HG03378 (cell line): ENCODE results near the gene BTAF1.
A peak's percentile ranks its signal among the peaks of the same experiment; 100 is the strongest.
"Not testable (repeated sequence)": the region's sequence is repeated elsewhere in the genome, so short reads cannot be mapped to it uniquely, and the experiment has no call there.

Source experiments
- ATAC-seq: cut with Tn5 transposase; IDR thresholded peaks from one replicate; pipeline ENCODE4 v1.9.1; 2021; ENCODE audit warnings: mild to moderate bottlenecking, moderate library complexity; ENCODE audit not compliant: unreplicated experiment

The BTAF1 gene

GRCh38 chr10:91923371-91924211 is at the start of gene BTAF1:
Gene BTAF1, plus strand, starts transcription at chr10:91923770. Its CDS starts 307 bp downstream, at chr10:91924077.
- ATAC-seq, result peak; percentile 94

- ATAC-seq, result no peak
Measured at GRCh38 chr10:91875156-91875555, 48.4 kb upstream of the BTAF1 start.

- no peak for ATAC-seq
Measured at GRCh38 chr10:91875779-91876178, 47.8 kb upstream of the BTAF1 start.

- ATAC-seq, result no peak
Measured at GRCh38 chr10:91879515-91880170, 43.9 kb upstream of the BTAF1 start.

GRCh38 chr10:91880310-91880709 is 43.3 kb upstream of the BTAF1 start:
- ATAC-seq, result no peak

GRCh38 chr10:91883549-91884444 is 39.8 kb upstream of the BTAF1 start:
- ATAC-seq, result no peak

- no peak for ATAC-seq
Measured at GRCh38 chr10:91884536-91884935, 39.0 kb upstream of the BTAF1 start.

- ATAC-seq, result no peak
Measured at GRCh38 chr10:91885362-91886079, 38.0 kb upstream of the BTAF1 start.

GRCh38 chr10:91886954-91887271 is 36.7 kb upstream of the BTAF1 start:
- ATAC-seq, result no peak

GRCh38 chr10:91887272-91888076 is 36.1 kb upstream of the BTAF1 start:
- ATAC-seq, result no peak

GRCh38 chr10:91891125-91892001 is 32.2 kb upstream of the BTAF1 start:
- ATAC-seq, result no peak

- no peak for ATAC-seq
Measured at GRCh38 chr10:91893051-91893450, 30.5 kb upstream of the BTAF1 start.

- not testable (repeated sequence) for ATAC-seq
Measured at GRCh38 chr10:91894261-91894685, 29.3 kb upstream of the BTAF1 start.

GRCh38 chr10:91896212-91896756 is 27.3 kb upstream of the BTAF1 start:
- no peak for ATAC-seq

GRCh38 chr10:91897421-91897820 is 26.1 kb upstream of the BTAF1 start:
- no peak for ATAC-seq

- ATAC-seq, result no peak
Measured at GRCh38 chr10:91901784-91902677, 21.5 kb upstream of the BTAF1 start.

GRCh38 chr10:91907033-91907594 is 16.5 kb upstream of the BTAF1 start:
- ATAC-seq, result no peak
